Loucy (cell line): ENCODE measurements around the gene NSL1.

Experiments
- CTCF ChIP-seq: fragments of 200-600 bp; sonication (generic); conservative IDR thresholded peaks from 2 replicates; pipeline ENCODE4 v1.5.1; 2014; ENCODE audit warnings: mild to moderate bottlenecking, antibody characterized with exemption, low read length
- EZH2phosphoT487 ChIP-seq: fragments of 200-600 bp; IDR thresholded peaks from 2 replicates; pipeline ENCODE4 v1.6.1; 2018; ENCODE audit warnings: antibody characterized with exemption, mild to moderate bottlenecking, moderate library complexity, borderline replicate concordance

DNA sequence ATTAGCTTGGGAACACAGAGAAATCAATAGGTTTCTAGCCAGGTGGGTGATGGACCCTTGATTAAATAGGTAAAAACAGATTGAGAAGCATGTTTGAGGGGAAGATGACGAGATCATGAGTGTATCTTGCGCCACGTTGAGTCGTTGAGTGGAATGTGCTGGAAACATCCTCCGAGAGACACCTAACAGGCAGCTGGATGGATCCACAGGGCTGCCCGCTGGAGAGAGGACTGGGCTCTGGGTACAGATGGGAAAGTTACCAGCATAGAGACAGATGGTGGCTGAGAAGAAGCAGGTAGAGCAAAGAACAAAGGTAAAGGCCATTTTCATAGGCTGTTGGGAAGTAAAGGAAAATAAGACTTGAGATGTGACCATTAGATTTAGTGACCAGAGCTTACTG is 107.5 kb downstream of the NSL1 start:
- TF ChIP-seq CTCF (no peak), EZH2phosphoT487 (no peak)
